Measurements from ENCODE around the gene SEC23B.

The SEC23B gene

DNA sequence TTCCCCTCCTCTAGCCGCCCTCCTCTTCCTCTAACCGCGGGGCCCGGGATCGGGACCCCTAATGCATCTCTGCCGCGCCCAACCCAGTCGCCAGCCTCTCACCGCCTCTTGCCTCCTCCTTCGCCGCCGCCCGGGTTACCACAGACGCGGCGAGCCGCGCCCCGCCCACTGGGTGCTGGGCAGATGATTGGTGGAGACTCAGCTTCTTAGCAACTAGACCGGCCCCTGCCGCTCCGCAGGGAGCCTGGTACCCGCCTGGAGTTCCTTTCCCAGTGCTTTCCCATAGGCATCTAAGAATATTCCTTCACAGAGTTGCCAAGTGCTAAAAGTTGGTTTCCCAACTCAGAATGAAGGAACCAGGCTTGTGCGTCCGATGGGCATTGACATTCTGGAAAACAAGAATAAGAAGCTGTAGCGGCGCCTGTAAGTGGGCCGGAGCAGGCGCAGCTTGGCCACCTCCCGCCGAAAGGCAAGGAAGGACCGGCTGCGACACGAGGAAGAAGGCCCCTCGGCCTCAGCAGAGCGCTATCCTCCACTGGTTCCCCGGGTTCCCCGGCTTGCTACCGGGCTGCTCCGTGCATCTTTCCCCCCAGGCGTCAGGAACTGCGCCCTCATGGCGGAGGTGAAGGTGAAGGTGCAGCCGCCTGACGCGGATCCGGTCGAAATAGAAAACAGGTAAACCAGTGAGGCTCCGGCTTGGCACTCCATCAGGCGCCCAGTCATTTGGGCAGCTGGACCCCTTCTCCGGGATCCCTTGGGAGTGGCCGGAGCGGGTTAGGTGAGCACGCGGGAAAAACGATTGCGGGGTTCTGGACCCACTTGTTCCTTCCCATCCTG is 40.6 kb upstream of the SEC23B start, which contains the start of the genes DZANK1 and POLR3F:
Gene DZANK1 (minus strand): TSS at position 137 of the 837 bp plus-strand sequence. CDS start 1,672 bp downstream, outside the sequence.
Gene POLR3F (plus strand): TSS at position 497 of the 837 bp plus-strand sequence. CDS start 117 bp downstream, at position 614.
- no CpG with 5 or more reads among the region's 57 CpGs for WGBS, 2 donors (ENCODE audit: extremely low coverage in 2 of 2, insufficient read length in 2 of 2, insufficient replicate concordance in 1 of 2)
- H3K4me1 ChIP-seq (ENCODE audit: control insufficient read depth in 2 of 2, insufficient read depth in 1 of 2, low read depth in 1 of 2, low read length in 2 of 2), result peaks cover 0 to 4% of the 10 kb centered on the region in 2 donors
- H3K4ac ChIP-seq (ENCODE audit: low read length), result no peak within 1 kb of the TSS

DNA sequence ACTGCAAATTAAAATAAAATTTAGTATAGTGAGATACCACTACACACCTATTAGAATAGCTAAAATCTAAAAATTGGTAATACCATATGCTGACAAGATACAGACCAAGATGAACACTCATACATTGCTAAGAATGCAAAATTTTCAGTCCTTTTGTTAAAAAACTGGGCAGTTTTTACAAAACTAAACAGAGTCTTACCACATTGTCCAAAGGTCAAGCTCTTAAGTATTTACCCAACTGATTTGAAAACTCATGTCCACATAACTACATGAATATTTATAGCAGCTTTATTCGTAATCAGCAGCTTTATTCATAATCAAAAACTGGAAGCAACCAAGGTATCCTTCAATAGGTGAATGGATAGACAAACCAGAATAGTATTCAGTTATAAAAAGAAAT is 30.5 kb upstream of the SEC23B start:
- Histone ChIP-seq H3K9me3 (replicated peaks in 1 of 2; ENCODE audit: control insufficient read depth in 2 of 2, insufficient read depth in 1 of 2, low read depth in 1 of 2, low read length in 2 of 2) (no peaks in the 10 kb centered on the region), H2AK5ac (ENCODE audit: low read depth, low read length) (no peak overlapping the region), H2BK15ac (ENCODE audit: low read length) (no peak overlapping the region), H3K4ac (ENCODE audit: low read length) (no peak overlapping the region), H3K79me1 (ENCODE audit: low read depth, low read length) (no peaks in the 10 kb centered on the region), H3K18ac (ENCODE audit: low read length) (no peak overlapping the region), H3K4me1 (ENCODE audit: control insufficient read depth in 2 of 2, insufficient read depth in 1 of 2, low read depth in 1 of 2, low read length in 2 of 2) (no peaks in the 10 kb centered on the region), H2BK12ac (ENCODE audit: low read length) (no peak overlapping the region), H3K27me3 (ENCODE audit: control insufficient read depth in 3 of 3, insufficient read depth in 3 of 3, low read depth in 1 of 3, low read length in 3 of 3) (no peaks in the 10 kb centered on the region), H4K8ac (ENCODE audit: low read depth, low read length) (no peak overlapping the region), H3K4me2 (ENCODE audit: insufficient read depth, low read length, poor library complexity, severe bottlenecking) (no peak overlapping the region), H2BK120ac (ENCODE audit: low read depth, low read length) (no peak overlapping the region), H3K4me3 (ENCODE audit: low read length in 2 of 2) (no peak overlapping the region), H3K36me3 (replicated peaks in 1 of 2; ENCODE audit: control insufficient read depth in 2 of 2, insufficient read depth in 2 of 2, low read length in 2 of 2) (peaks cover 12 to 93% of the 10 kb centered on the region in 2 donors), H2BK5ac (ENCODE audit: low read length) (no peak overlapping the region), H3K9ac (ENCODE audit: low read depth, low read length, poor library complexity) (no peak overlapping the region), H2AFZ (ENCODE audit: low read length) (no peak overlapping the region), H4K91ac (ENCODE audit: low read depth, low read length, poor library complexity) (no peak overlapping the region), H3K14ac (ENCODE audit: low read length) (no peak overlapping the region), H3K27ac (replicated peaks; ENCODE audit: low read length) (no peak overlapping the region), H3K23ac (ENCODE audit: low read depth, low read length, poor library complexity) (no peak overlapping the region)
- no CpG with 5 or more reads among the region's 1 CpG for WGBS, 2 donors (ENCODE audit: extremely low coverage in 2 of 2, insufficient read length in 2 of 2, insufficient replicate concordance in 1 of 2)
- no peak for DNase-seq (ENCODE audit: low spot score)

More for the DNA sequence above, 40.6 kb upstream of the SEC23B start, which contains the start of the genes DZANK1 and POLR3F:
- no peak within 1 kb of the TSS for H2BK120ac ChIP-seq (ENCODE audit: low read depth, low read length)
- H3K9ac ChIP-seq (ENCODE audit: low read depth, low read length, poor library complexity), result peak within 1 kb of the TSS; percentile 91
- H2AFZ ChIP-seq (ENCODE audit: low read length), result peak within 1 kb of the TSS; percentile 94
- peaks cover 4 to 34% of the 10 kb centered on the region in 2 donors for H3K36me3 ChIP-seq (replicated peaks in 1 of 2; ENCODE audit: control insufficient read depth in 2 of 2, insufficient read depth in 2 of 2, low read length in 2 of 2)
- H2BK15ac ChIP-seq (ENCODE audit: low read length), result no peak within 1 kb of the TSS
- H3K27me3 ChIP-seq (ENCODE audit: control insufficient read depth in 3 of 3, insufficient read depth in 3 of 3, low read depth in 1 of 3, low read length in 3 of 3), result no peaks in the 10 kb centered on the region
- H3K14ac ChIP-seq (ENCODE audit: low read length), result no peak within 1 kb of the TSS
- H3K9me3 ChIP-seq (replicated peaks in 1 of 2; ENCODE audit: control insufficient read depth in 2 of 2, insufficient read depth in 1 of 2, low read depth in 1 of 2, low read length in 2 of 2), result no peaks in the 10 kb centered on the region
- peak within 1 kb of the TSS; percentile 75 for H3K4me2 ChIP-seq (ENCODE audit: insufficient read depth, low read length, poor library complexity, severe bottlenecking)
- no peak within 1 kb of the TSS for H2BK5ac ChIP-seq (ENCODE audit: low read length)
- no peak within 1 kb of the TSS for H2AK5ac ChIP-seq (ENCODE audit: low read depth, low read length)
- H4K8ac ChIP-seq (ENCODE audit: low read depth, low read length), result no peak within 1 kb of the TSS
- no peak within 1 kb of the TSS for H3K23ac ChIP-seq (ENCODE audit: low read depth, low read length, poor library complexity)
- H3K27ac ChIP-seq (replicated peaks; ENCODE audit: low read length), result peak within 1 kb of the TSS; percentile 69
- peak; percentile 96 for DNase-seq (ENCODE audit: low spot score)
- H2BK12ac ChIP-seq (ENCODE audit: low read length), result no peak within 1 kb of the TSS
- H3K79me1 ChIP-seq (ENCODE audit: low read depth, low read length), result peaks cover 6% of the 10 kb centered on the region
- H3K4me3 ChIP-seq (ENCODE audit: low read length in 2 of 2), result peak within 1 kb of the TSS; percentile 89 to 93
- H4K91ac ChIP-seq (ENCODE audit: low read depth, low read length, poor library complexity), result no peak within 1 kb of the TSS
- peak within 1 kb of the TSS; percentile 91 for H3K18ac ChIP-seq (ENCODE audit: low read length)

DNA sequence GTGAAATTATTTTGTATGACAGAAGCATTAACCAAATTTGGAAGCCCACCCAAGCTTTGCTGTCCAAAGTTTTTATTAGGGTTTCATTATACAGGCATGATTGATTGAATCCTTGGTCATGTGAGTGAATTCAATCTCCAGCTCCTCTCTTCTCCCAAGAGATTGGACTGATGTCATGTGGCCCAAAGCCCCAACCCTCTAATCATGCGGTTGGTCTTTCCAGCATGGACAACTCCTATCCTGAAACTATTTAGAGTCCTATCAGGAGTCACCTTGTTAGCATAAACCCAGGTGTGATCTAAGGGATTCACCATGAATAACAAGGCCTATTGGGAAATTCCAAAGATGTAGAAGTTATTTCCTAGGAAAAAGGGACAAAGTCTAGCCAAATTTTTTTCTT is 29.9 kb upstream of the SEC23B start:
- Histone ChIP-seq H4K91ac (ENCODE audit: low read depth, low read length, poor library complexity) (no peak overlapping the region), H3K9ac (ENCODE audit: low read depth, low read length, poor library complexity) (no peak overlapping the region), H2BK12ac (ENCODE audit: low read length) (no peak overlapping the region), H3K4me3 (ENCODE audit: low read length in 2 of 2) (no peak overlapping the region), H3K4me2 (ENCODE audit: insufficient read depth, low read length, poor library complexity, severe bottlenecking) (no peak overlapping the region), H3K9me3 (replicated peaks in 1 of 2; ENCODE audit: control insufficient read depth in 2 of 2, insufficient read depth in 1 of 2, low read depth in 1 of 2, low read length in 2 of 2) (no peaks in the 10 kb centered on the region), H2BK5ac (ENCODE audit: low read length) (no peak overlapping the region), H4K8ac (ENCODE audit: low read depth, low read length) (no peak overlapping the region), H2AFZ (ENCODE audit: low read length) (no peak overlapping the region), H3K14ac (ENCODE audit: low read length) (no peak overlapping the region), H3K36me3 (replicated peaks in 1 of 2; ENCODE audit: control insufficient read depth in 2 of 2, insufficient read depth in 2 of 2, low read length in 2 of 2) (peaks cover 16 to 94% of the 10 kb centered on the region in 2 donors), H2AK5ac (ENCODE audit: low read depth, low read length) (no peak overlapping the region), H2BK120ac (ENCODE audit: low read depth, low read length) (no peak overlapping the region), H3K27me3 (ENCODE audit: control insufficient read depth in 3 of 3, insufficient read depth in 3 of 3, low read depth in 1 of 3, low read length in 3 of 3) (no peaks in the 10 kb centered on the region), H3K27ac (replicated peaks; ENCODE audit: low read length) (no peak overlapping the region), H3K79me1 (ENCODE audit: low read depth, low read length) (no peaks in the 10 kb centered on the region), H2BK15ac (ENCODE audit: low read length) (no peak overlapping the region), H3K18ac (ENCODE audit: low read length) (no peak overlapping the region), H3K4ac (ENCODE audit: low read length) (no peak overlapping the region), H3K23ac (ENCODE audit: low read depth, low read length, poor library complexity) (no peak overlapping the region), H3K4me1 (ENCODE audit: control insufficient read depth in 2 of 2, insufficient read depth in 1 of 2, low read depth in 1 of 2, low read length in 2 of 2) (no peaks in the 10 kb centered on the region)
- WGBS, 2 donors (ENCODE audit: extremely low coverage in 2 of 2, insufficient read length in 2 of 2, insufficient replicate concordance in 1 of 2), result no CpG with 5 or more reads among the region's 1 CpG
- no peak for DNase-seq (ENCODE audit: low spot score)

GRCh38 chr20:18481596-18481995 is 26.1 kb upstream of the SEC23B start:
- no peaks in the 10 kb centered on the region for H3K9me3 ChIP-seq (replicated peaks in 1 of 2; ENCODE audit: control insufficient read depth in 2 of 2, insufficient read depth in 1 of 2, low read depth in 1 of 2, low read length in 2 of 2)
- no peak overlapping the region for H3K4me2 ChIP-seq (ENCODE audit: insufficient read depth, low read length, poor library complexity, severe bottlenecking)
- H3K36me3 ChIP-seq (replicated peaks in 1 of 2; ENCODE audit: control insufficient read depth in 2 of 2, insufficient read depth in 2 of 2, low read length in 2 of 2), result peaks cover 15 to 94% of the 10 kb centered on the region in 2 donors
- no peak overlapping the region for H3K14ac ChIP-seq (ENCODE audit: low read length)
- no peak overlapping the region for H3K27ac ChIP-seq (replicated peaks; ENCODE audit: low read length)
- H3K79me1 ChIP-seq (ENCODE audit: low read depth, low read length), result no peaks in the 10 kb centered on the region
- no peak overlapping the region for H3K18ac ChIP-seq (ENCODE audit: low read length)
- H4K8ac ChIP-seq (ENCODE audit: low read depth, low read length), result no peak overlapping the region
- H2AFZ ChIP-seq (ENCODE audit: low read length), result no peak overlapping the region
- no peak overlapping the region for H2BK15ac ChIP-seq (ENCODE audit: low read length)
- no peak overlapping the region for H3K4me3 ChIP-seq (ENCODE audit: low read length in 2 of 2)
- no peak overlapping the region for H4K91ac ChIP-seq (ENCODE audit: low read depth, low read length, poor library complexity)
- H2BK5ac ChIP-seq (ENCODE audit: low read length), result no peak overlapping the region
- no CpG with 5 or more reads among the region's 4 CpGs for WGBS, 2 donors (ENCODE audit: extremely low coverage in 2 of 2, insufficient read length in 2 of 2, insufficient replicate concordance in 1 of 2)
- no peaks in the 10 kb centered on the region for H3K27me3 ChIP-seq (ENCODE audit: control insufficient read depth in 3 of 3, insufficient read depth in 3 of 3, low read depth in 1 of 3, low read length in 3 of 3)
- H3K4ac ChIP-seq (ENCODE audit: low read length), result no peak overlapping the region
- DNase-seq (ENCODE audit: low spot score), result no peak
- H3K23ac ChIP-seq (ENCODE audit: low read depth, low read length, poor library complexity), result no peak overlapping the region
- H2BK120ac ChIP-seq (ENCODE audit: low read depth, low read length), result no peak overlapping the region
- no peaks in the 10 kb centered on the region for H3K4me1 ChIP-seq (ENCODE audit: control insufficient read depth in 2 of 2, insufficient read depth in 1 of 2, low read depth in 1 of 2, low read length in 2 of 2)
- H3K9ac ChIP-seq (ENCODE audit: low read depth, low read length, poor library complexity), result no peak overlapping the region
- H2AK5ac ChIP-seq (ENCODE audit: low read depth, low read length), result no peak overlapping the region
- no peak overlapping the region for H2BK12ac ChIP-seq (ENCODE audit: low read length)
